PC-3 (cell line): ENCODE measurements around the gene SLC17A2. TPM values are rescaled to one million over a fixed set of nuclear protein-coding genes. Genes with fewer than 3 reads are reported as not detected.

Source experiments
- ATAC-seq: fragments of 200-7000 bp; cut with Tn5 transposase; 2 replicates; pipeline ENCODE4 v1.9.1; 2020; ENCODE audit warnings: mild to moderate bottlenecking, moderate library complexity
- BruUV-seq: library from RNA; stranded (reverse); fragments of 400-500 nt; replicated peaks from 2 replicates; lab custom pipeline; 2021; lab: Mats Ljungman, UMichigan
- CTCF ChIA-PET: fragments of 300-600 bp; sonication (Branson Sonifier 250); formaldehyde crosslinking; loops from one replicate; lab custom pipeline; 2022; ENCODE audit warnings: antibody characterized with exemption; lab: Charles Lee
- POLR2A ChIA-PET: fragments of 300-600 bp; sonication (Branson Sonifier 250); formaldehyde crosslinking; loops from one replicate; lab custom pipeline; 2022; ENCODE audit warnings: antibody characterized with exemption; ENCODE audit not compliant: unreplicated experiment; lab: Charles Lee
- DNase-seq: peaks from one replicate; pipeline ENCODE4 v3.0.0-alpha.2; 2015
- H2AFZ ChIP-seq: fragments of 300-600 bp; sonication (generic); 2 replicates; pipeline ENCODE4 v1.6.0; 2016; ENCODE audit warnings: antibody characterized with exemption, low read length
- H3F3A ChIP-seq: fragments of 300-600 bp; sonication (generic); one replicate; pipeline ENCODE4 v1.6.0; 2017; ENCODE audit warnings: antibody characterized with exemption, low read length, control low read depth, mild to moderate bottlenecking; ENCODE audit not compliant: unreplicated experiment
- H3K27ac ChIP-seq: fragments of 300-600 bp; sonication (generic); 2 replicates; pipeline ENCODE4 v1.5.1; 2016; ENCODE audit warnings: mild to moderate bottlenecking, low read length
- H3K27me3 ChIP-seq: fragments of 300-600 bp; sonication (generic); 2 replicates; pipeline ENCODE4 v1.6.1; 2016; ENCODE audit warnings: low read length, mixed read lengths
- H3K36me3 ChIP-seq: fragments of 300-600 bp; sonication (generic); 2 replicates; pipeline ENCODE4 v1.6.1; 2016; ENCODE audit warnings: low read depth, mixed run types, low read length, mixed read lengths
- H3K4me1 ChIP-seq: fragments of 300-600 bp; sonication (generic); 2 replicates; pipeline ENCODE4 v1.5.1; 2016; ENCODE audit warnings: low read length; ENCODE audit not compliant: insufficient read depth
- H3K4me2 ChIP-seq: fragments of 300-600 bp; sonication (generic); 2 replicates; pipeline ENCODE4 v1.6.0; 2016; ENCODE audit warnings: low read length
- H3K4me3 ChIP-seq: fragments of 300-600 bp; sonication (generic); 2 replicates; pipeline ENCODE4 v1.5.1; 2016; ENCODE audit warnings: mild to moderate bottlenecking, low read length, mixed read lengths
- H3K79me2 ChIP-seq: fragments of 300-600 bp; sonication (generic); 2 replicates; pipeline ENCODE4 v1.6.1; 2017; ENCODE audit warnings: low read length, mixed read lengths
- H3K9ac ChIP-seq: fragments of 300-600 bp; sonication (generic); 2 replicates; pipeline ENCODE4 v1.6.0; 2016; ENCODE audit warnings: mild to moderate bottlenecking, low read length
- H3K9me2 ChIP-seq: fragments of 300-600 bp; sonication (generic); replicated peaks from 2 replicates; pipeline ENCODE4 v1.6.1; 2016; ENCODE audit warnings: mixed run types, low read length, mixed read lengths
- H3K9me3 ChIP-seq: fragments of 300-600 bp; sonication (generic); 2 replicates; pipeline ENCODE4 v1.6.1; 2016; ENCODE audit warnings: low read length, mixed read lengths
- H4K20me1 ChIP-seq: fragments of 300-600 bp; sonication (generic); 2 replicates; pipeline ENCODE4 v1.6.1; 2016; ENCODE audit warnings: low read length, mixed read lengths
- EZH2 ChIP-seq: fragments of 300-600 bp; sonication (generic); IDR thresholded peaks from one replicate; pipeline ENCODE4 v1.6.1; 2017; ENCODE audit warnings: antibody characterized with exemption, mild to moderate bottlenecking, low read length; ENCODE audit not compliant: unreplicated experiment
- EZH2phosphoT487 ChIP-seq: fragments of 300-600 bp; sonication (generic); IDR thresholded peaks from 2 replicates; pipeline ENCODE4 v1.6.1; 2018; ENCODE audit warnings: mild to moderate bottlenecking, antibody characterized with exemption, low read length, borderline replicate concordance
- intact Hi-C: fragments of 100-400 bp; cut with micrococcal nuclease; formaldehyde crosslinking; loops from 2 replicates; pipeline ENCODE4 v1.9.0; 2023
- total RNA-seq: library from RNA; depleted of rRNA; stranded (reverse); fragments of >200 nt; gene quantifications from 2 replicates; pipeline ENCODE4 v1.2.3, GENCODE V29; 2014
- TF ChIP-seq, protein P1 (sequence below): fragments of 300-600 bp; sonication (generic); conservative IDR thresholded peaks from 2 replicates; pipeline ENCODE4 v1.5.1; 2017; ENCODE audit warnings: antibody characterized with exemption, low read depth, mild to moderate bottlenecking, low read length

Gene SLC17A2
- total RNA-seq, 1 experiment from 2014 or later = not detected

DNA sequence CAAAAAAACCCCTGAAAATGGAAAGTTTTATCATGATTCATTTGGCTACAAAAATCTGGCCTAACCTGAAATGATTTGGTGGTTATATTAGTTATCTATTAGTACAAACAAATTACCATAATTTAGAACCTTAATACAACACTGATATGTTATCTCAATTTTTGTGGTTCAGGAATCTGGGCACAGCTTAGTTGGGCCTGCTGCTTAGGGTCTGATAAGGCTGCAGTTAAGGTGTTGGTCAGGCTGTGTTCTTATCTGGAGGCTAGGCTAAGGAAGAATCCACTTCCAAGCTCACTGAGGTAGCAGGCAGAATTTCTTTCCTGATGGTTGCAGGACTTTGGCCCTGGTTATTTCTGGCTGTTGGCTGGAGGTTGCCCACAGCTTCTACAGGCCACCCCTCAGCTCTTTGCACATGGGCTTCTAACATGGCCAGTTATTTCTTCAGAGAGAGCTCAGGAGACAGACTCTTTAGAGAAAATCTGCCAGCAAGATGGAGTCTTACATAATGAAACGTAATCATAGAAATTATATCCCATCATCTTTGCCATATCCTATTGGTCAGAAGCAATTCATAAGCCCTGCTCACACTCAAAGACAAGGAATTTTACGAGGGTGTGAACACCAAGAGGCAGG, 43.5 kb upstream of the SLC17A2 start:
- intact Hi-C loops = no loop called here
- Histone ChIP-seq H3K79me2 (no peaks in the 10 kb centered on the region), H3K27ac (no peak overlapping the region), H3K9ac (no peak overlapping the region), H3K4me2 (no peak overlapping the region), H3K27me3 (no peaks in the 10 kb centered on the region), H3K4me3 (no peak overlapping the region), H3K36me3 (peaks cover 43% of the 10 kb centered on the region), H3K4me1 (peaks cover 22% of the 10 kb centered on the region), H3F3A (no peaks in the 10 kb centered on the region), H2AFZ (no peak overlapping the region), H3K9me2 (no peaks in the 10 kb centered on the region), H4K20me1 (no peaks in the 10 kb centered on the region), H3K9me3 (no peaks in the 10 kb centered on the region)
- CTCF ChIA-PET = no interaction called here
- DNase-seq (no peak), ATAC-seq (no peak)
- no peak for TF ChIP-seq EZH2phosphoT487
- TF ChIP-seq, protein P1, sequence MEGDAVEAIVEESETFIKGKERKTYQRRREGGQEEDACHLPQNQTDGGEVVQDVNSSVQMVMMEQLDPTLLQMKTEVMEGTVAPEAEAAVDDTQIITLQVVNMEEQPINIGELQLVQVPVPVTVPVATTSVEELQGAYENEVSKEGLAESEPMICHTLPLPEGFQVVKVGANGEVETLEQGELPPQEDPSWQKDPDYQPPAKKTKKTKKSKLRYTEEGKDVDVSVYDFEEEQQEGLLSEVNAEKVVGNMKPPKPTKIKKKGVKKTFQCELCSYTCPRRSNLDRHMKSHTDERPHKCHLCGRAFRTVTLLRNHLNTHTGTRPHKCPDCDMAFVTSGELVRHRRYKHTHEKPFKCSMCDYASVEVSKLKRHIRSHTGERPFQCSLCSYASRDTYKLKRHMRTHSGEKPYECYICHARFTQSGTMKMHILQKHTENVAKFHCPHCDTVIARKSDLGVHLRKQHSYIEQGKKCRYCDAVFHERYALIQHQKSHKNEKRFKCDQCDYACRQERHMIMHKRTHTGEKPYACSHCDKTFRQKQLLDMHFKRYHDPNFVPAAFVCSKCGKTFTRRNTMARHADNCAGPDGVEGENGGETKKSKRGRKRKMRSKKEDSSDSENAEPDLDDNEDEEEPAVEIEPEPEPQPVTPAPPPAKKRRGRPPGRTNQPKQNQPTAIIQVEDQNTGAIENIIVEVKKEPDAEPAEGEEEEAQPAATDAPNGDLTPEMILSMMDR = no peak
- no peak for TF ChIP-seq EZH2
- POLR2A ChIA-PET = no interaction called here
- BruUV-seq = no TSS peak

GRCh38 chr6:25972902-25973301, 42.4 kb upstream of the SLC17A2 start:
- no TSS peak for BruUV-seq
- Histone ChIP-seq H3K4me1 (peaks cover 22% of the 10 kb centered on the region), H3F3A (no peaks in the 10 kb centered on the region), H2AFZ (no peak overlapping the region), H3K79me2 (no peaks in the 10 kb centered on the region), H3K4me3 (no peak overlapping the region), H3K27ac (no peak overlapping the region), H3K9me3 (no peaks in the 10 kb centered on the region), H3K9me2 (no peaks in the 10 kb centered on the region), H4K20me1 (peaks cover 4% of the 10 kb centered on the region; the same call in 1 of the 2 replicates), H3K27me3 (no peaks in the 10 kb centered on the region), H3K4me2 (no peak overlapping the region), H3K36me3 (peaks cover 48% of the 10 kb centered on the region), H3K9ac (no peak overlapping the region)
- intact Hi-C loops = no loop called here
- ChIA-PET POLR2A (no interaction called here), CTCF (no interaction called here)
- ATAC-seq (no peak), DNase-seq (no peak)
- no peak for TF ChIP-seq EZH2phosphoT487
- TF ChIP-seq, protein P1 = no peak
- no peak for TF ChIP-seq EZH2

DNA sequence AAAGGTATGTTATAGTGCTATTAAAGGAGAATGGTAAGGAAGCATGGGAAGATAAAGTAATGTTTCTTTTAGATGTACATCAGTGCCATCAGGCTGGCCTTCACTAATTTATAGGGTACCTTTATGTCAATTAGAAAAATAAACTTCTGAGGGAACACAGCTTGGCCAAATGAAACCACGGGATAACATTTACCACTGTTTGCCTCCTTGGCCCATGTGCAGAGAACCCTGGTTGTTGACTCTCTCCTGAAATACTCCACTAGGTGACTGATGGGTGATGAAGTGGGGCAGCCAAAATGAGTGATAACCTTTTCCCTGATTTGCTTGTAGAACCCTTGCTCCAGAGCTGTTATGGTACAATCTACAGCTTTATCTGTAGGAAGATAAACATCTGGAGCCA, 41.6 kb upstream of the SLC17A2 start:
- no peak overlapping the region for H3K27ac ChIP-seq
- ChIA-PET POLR2A (no interaction called here), CTCF (no interaction called here)
- H3K36me3 ChIP-seq = peaks cover 50% of the 10 kb centered on the region
- H2AFZ ChIP-seq = no peak overlapping the region
- H3F3A ChIP-seq = no peaks in the 10 kb centered on the region
- no peak for ATAC-seq
- TF ChIP-seq EZH2phosphoT487 (no peak), EZH2 (no peak)
- TF ChIP-seq, protein P1 = no peak
- peak overlapping the region; percentile 55; the same call in 1 of the 2 replicates for H3K4me2 ChIP-seq
- H3K9me3 ChIP-seq = no peaks in the 10 kb centered on the region
- H3K9ac ChIP-seq = no peak overlapping the region
- peaks cover 22% of the 10 kb centered on the region for H3K4me1 ChIP-seq
- BruUV-seq = no TSS peak
- intact Hi-C loops = no loop called here
- no peak for DNase-seq
- no peaks in the 10 kb centered on the region for H3K9me2 ChIP-seq
- no peaks in the 10 kb centered on the region for H3K27me3 ChIP-seq
- H3K79me2 ChIP-seq = no peaks in the 10 kb centered on the region
- H4K20me1 ChIP-seq = peaks cover 4% of the 10 kb centered on the region; the same call in 1 of the 2 replicates
- H3K4me3 ChIP-seq = no peak overlapping the region
